ENCODE data around the gene XAF1. TPM values are rescaled to one million over a fixed set of nuclear protein-coding genes. Genes with fewer than 3 reads are reported as not detected.
"Not testable (repeated sequence)": the region's sequence is repeated elsewhere in the genome, so short reads cannot be mapped to it uniquely, and the experiment has no call there.

The XAF1 gene
- total RNA-seq, 2 donors from 2014 or later, result 6.5 to 72.3 TPM

- not testable (repeated sequence) for ATAC-seq; DNase-seq (ENCODE audit: low spot score in 2 of 2); H3K9me3 Mint-ChIP-seq; H3K27ac Mint-ChIP-seq; H3K36me3 Mint-ChIP-seq
Observed at GRCh38 chr17:6746665-6747064, 9.2 kb upstream of the XAF1 start.

DNA sequence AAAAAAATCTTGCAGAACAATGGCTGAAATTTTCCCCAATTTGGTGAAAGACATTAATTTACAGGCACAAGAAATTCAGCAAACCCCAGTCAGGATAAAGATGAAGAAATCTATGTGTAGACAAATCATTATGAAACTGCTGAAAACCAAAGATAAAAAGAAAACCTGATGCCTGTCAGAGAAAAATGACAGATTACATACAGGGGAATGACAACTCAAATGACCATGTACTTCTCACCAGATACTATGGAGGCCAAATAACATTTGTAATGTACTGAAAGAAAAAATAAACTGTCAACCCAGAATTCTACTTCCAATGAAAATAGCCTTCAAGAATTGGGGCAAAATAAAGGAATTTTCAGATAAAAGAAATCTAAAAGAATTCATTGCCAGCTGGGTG is 7.2 kb upstream of the XAF1 start:
- Mint-ChIP-seq H3K27ac (no peak overlapping the region), H3K36me3 (no peaks in the 10 kb centered on the region), H3K9me3 (no peaks in the 10 kb centered on the region)
- DNase-seq (ENCODE audit: low spot score in 2 of 2) (no peak), ATAC-seq (no peak)

GRCh38 chr17:6749519-6749918 is 6.3 kb upstream of the XAF1 start:
- H3K36me3 Mint-ChIP-seq, result no peaks in the 10 kb centered on the region
- no peaks in the 10 kb centered on the region for H3K9me3 Mint-ChIP-seq
- ATAC-seq (no peak), DNase-seq (ENCODE audit: low spot score in 2 of 2) (no peak)
- no peak overlapping the region for H3K27ac Mint-ChIP-seq

- Mint-ChIP-seq H3K9me3 (no peaks in the 10 kb centered on the region), H3K36me3 (peaks cover 0 to 15% of the 10 kb centered on the region in 2 donors), H3K27ac (peak overlapping the region in 1 of 2 donors; percentile 75)
- ATAC-seq (no peak), DNase-seq (ENCODE audit: low spot score in 2 of 2) (no peak)
Observed at GRCh38 chr17:6752068-6752909, 3.6 kb upstream of the XAF1 start.

GRCh38 chr17:6753006-6753445 is 2.8 kb upstream of the XAF1 start:
- peak overlapping the region in 1 of 2 donors; percentile 75 for H3K27ac Mint-ChIP-seq
- ATAC-seq, result peak; percentile 12 to 46

DNA sequence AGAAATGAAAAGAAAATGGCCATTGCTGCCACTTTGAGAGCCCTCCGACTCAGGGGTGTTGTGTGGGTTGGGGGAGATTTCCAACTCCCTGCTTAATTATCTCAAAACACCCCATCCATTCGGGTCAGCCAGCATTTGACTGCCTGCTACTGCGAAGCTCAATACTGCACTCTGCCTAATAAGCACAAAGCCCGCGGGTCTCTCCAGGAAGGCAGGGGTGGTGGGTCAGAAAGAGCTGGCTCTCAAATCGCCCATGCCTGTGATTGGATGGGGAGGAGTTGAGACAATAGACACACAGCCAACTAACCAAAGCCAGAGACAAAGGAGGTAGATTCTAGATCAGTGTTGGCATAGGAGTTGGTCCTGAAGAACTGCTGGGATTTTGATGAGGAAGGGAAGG is 2.3 kb upstream of the XAF1 start:
- no peak for ATAC-seq
- peaks cover 0 to 28% of the 10 kb centered on the region in 2 donors for H3K36me3 Mint-ChIP-seq
- H3K9me3 Mint-ChIP-seq, result no peaks in the 10 kb centered on the region
- peak overlapping the region in 1 of 2 donors; percentile 75 for H3K27ac Mint-ChIP-seq
- DNase-seq (ENCODE audit: low spot score in 2 of 2), result no peak

More at GRCh38 chr17:6753006-6753445, 2.8 kb upstream of the XAF1 start:
- peaks cover 0 to 22% of the 10 kb centered on the region in 2 donors for H3K36me3 Mint-ChIP-seq
- DNase-seq (ENCODE audit: low spot score in 2 of 2), result peak in 1 of 2 donors; percentile 33
- no peaks in the 10 kb centered on the region for H3K9me3 Mint-ChIP-seq

- H3K36me3 Mint-ChIP-seq, result peaks cover 0 to 33% of the 10 kb centered on the region in 2 donors
- ATAC-seq (no peak), DNase-seq (ENCODE audit: low spot score in 2 of 2) (no peak)
- H3K9me3 Mint-ChIP-seq, result no peaks in the 10 kb centered on the region
- H3K27ac Mint-ChIP-seq, result peak overlapping the region; percentile 89 to 99
Observed at GRCh38 chr17:6755281-6755680, 565 bp upstream of the XAF1 start.

GRCh38 chr17:6756425-6757031 is 682 bp downstream of the XAF1 start:
- peak overlapping the region; percentile 89 to 99 for H3K27ac Mint-ChIP-seq

GRCh38 chr17:6757747-6758146 is 1.9 kb downstream of the XAF1 start:
- Mint-ChIP-seq H3K9me3 (no peaks in the 10 kb centered on the region), H3K27ac (peak overlapping the region in 1 of 2 donors; percentile 87), H3K36me3 (peaks cover 5 to 55% of the 10 kb centered on the region in 2 donors)
- no peak for ATAC-seq
- no peak for DNase-seq (ENCODE audit: low spot score in 2 of 2)

More at GRCh38 chr17:6756425-6757031, 682 bp downstream of the XAF1 start:
- DNase-seq (ENCODE audit: low spot score in 2 of 2) (no peak), ATAC-seq (peak; percentile 36 to 52)
- H3K9me3 Mint-ChIP-seq, result no peaks in the 10 kb centered on the region
- peaks cover 2 to 45% of the 10 kb centered on the region in 2 donors for H3K36me3 Mint-ChIP-seq

- H3K36me3 Mint-ChIP-seq, result peaks cover 42 to 84% of the 10 kb centered on the region in 2 donors
Observed at GRCh38 chr17:6761779-6762178, 5.9 kb downstream of the XAF1 start.

DNA sequence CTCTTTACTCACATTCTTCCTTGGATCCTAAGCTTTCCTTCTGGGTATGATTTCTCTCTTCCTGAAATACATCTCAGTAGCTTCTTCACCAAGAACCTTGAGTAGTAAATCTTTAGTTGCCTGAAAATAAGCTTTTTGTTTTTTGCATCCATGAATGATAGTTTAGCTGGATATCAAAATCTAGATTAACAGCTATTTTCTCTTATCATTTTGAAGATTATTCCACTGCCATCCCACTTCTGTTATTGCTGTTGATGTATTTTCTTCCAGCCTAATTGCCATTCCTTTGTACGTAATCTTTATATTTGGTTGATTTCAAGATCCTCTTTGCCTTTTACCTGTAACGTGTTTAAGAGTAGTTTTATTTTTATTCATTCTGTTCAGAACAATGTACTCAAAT is 12.6 kb downstream of the XAF1 start:
- Mint-ChIP-seq H3K36me3 (peaks cover 94 to 99% of the 10 kb centered on the region in 2 donors), H3K9me3 (peaks cover 42 to 48% of the 10 kb centered on the region in 2 donors), H3K27ac (no peak overlapping the region)
- no peak for ATAC-seq
- no peak for DNase-seq (ENCODE audit: low spot score in 2 of 2)

More at GRCh38 chr17:6761779-6762178, 5.9 kb downstream of the XAF1 start:
- H3K27ac Mint-ChIP-seq, result no peak overlapping the region
- ATAC-seq (no peak), DNase-seq (ENCODE audit: low spot score in 2 of 2) (no peak)
- peaks cover 8 to 14% of the 10 kb centered on the region in 2 donors for H3K9me3 Mint-ChIP-seq

- H3K9me3 Mint-ChIP-seq, result peaks cover 40 to 50% of the 10 kb centered on the region in 2 donors
- no peak overlapping the region for H3K27ac Mint-ChIP-seq
- DNase-seq (ENCODE audit: low spot score in 2 of 2) (no peak), ATAC-seq (no peak)
- H3K36me3 Mint-ChIP-seq, result peaks cover 86 to 92% of the 10 kb centered on the region in 2 donors
Observed at GRCh38 chr17:6772016-6772415, 16.2 kb downstream of the XAF1 start.

- not testable (repeated sequence) for DNase-seq (ENCODE audit: low spot score in 2 of 2); ATAC-seq
- Mint-ChIP-seq H3K36me3 (peaks cover 63 to 76% of the 10 kb centered on the region in 2 donors), H3K9me3 (peaks cover 28 to 42% of the 10 kb centered on the region in 2 donors), H3K27ac (peak overlapping the region in 1 of 2 donors; percentile 31)
Observed at GRCh38 chr17:6774906-6775305, 19.1 kb downstream of the XAF1 start.

GRCh38 chr17:6775871-6776405 is 20.1 kb downstream of the XAF1 start, which contains the start of gene FBXO39:
FBXO39 (plus strand) TSS chr17:6776215; CDS start chr17:6779869, 3,654 bp downstream.
- Mint-ChIP-seq H3K36me3 (peaks cover 53 to 69% of the 10 kb centered on the region in 2 donors), H3K27ac (no peak within 1 kb of the TSS), H3K9me3 (peaks cover 27 to 40% of the 10 kb centered on the region in 2 donors)
- DNase-seq (ENCODE audit: low spot score in 2 of 2) (no peak), ATAC-seq (peak in 1 of 2 donors; percentile 34)

DNA sequence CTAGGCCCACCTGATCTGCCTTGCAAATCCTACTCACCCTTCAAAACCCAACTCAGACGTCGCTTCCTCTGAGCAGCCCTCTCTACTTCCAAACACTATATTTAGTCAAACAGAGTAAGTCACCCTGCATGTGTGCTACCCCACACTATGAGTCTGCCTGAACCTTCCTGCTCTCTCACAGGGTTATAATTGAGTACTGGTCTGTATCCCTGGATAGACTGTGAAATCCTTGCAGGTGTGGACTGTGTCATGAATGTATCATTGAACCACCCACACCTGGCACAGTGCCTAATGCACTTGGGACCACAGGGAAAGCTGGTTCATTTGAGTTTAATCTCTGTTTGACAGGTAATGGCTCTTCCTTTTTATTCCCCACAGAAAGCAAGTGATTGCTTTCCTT is 23.6 kb downstream of the XAF1 start:
- DNase-seq (ENCODE audit: low spot score in 2 of 2) (no peak), ATAC-seq (no peak)
- peaks cover 25 to 39% of the 10 kb centered on the region in 2 donors for H3K9me3 Mint-ChIP-seq
- no peak overlapping the region for H3K27ac Mint-ChIP-seq
- H3K36me3 Mint-ChIP-seq, result peaks cover 18 to 56% of the 10 kb centered on the region in 2 donors

DNA sequence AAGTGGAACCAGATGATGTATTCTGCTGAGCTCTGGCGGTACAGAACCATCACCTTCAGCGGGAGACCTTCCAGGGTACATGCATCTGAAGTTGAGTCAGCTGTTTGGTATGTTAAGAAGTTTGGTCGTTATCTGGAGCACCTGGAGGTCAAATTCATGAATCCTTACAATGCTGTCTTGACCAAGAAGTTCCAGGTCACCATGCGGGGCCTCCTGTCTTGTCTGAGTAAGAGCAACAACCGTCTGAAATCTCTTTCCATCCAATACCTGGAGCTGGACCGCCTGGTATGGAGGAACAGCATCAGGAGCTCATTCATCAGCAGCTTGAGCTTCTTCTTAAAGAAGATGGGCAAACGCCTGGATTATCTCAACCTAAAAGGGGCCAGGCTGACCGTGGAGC is 24.2 kb downstream of the XAF1 start:
- Mint-ChIP-seq H3K27ac (no peak overlapping the region), H3K9me3 (peaks cover 23 to 36% of the 10 kb centered on the region in 2 donors)
- no peak for ATAC-seq

GRCh38 chr17:6780886-6781285 is 25.0 kb downstream of the XAF1 start:
- peaks cover 4 to 52% of the 10 kb centered on the region in 2 donors for H3K36me3 Mint-ChIP-seq
- ATAC-seq (peak in 1 of 2 donors; percentile 45), DNase-seq (ENCODE audit: low spot score in 2 of 2) (no peak)
- H3K9me3 Mint-ChIP-seq, result peaks cover 24 to 37% of the 10 kb centered on the region in 2 donors
- no peak overlapping the region for H3K27ac Mint-ChIP-seq

More for the DNA sequence above, 24.2 kb downstream of the XAF1 start:
- H3K36me3 Mint-ChIP-seq, result peaks cover 12 to 50% of the 10 kb centered on the region in 2 donors
- no peak for DNase-seq (ENCODE audit: low spot score in 2 of 2)
